Epidermal melanocyte (primary cell): ENCODE data around the gene AFG1L.

Experiments
- DNase-seq: peaks from one replicate; pipeline ENCODE4 v3.0.0; 2011; ENCODE audit warnings: low spot score; ENCODE audit not compliant: insufficient read length

AFG1L gene

DNA sequence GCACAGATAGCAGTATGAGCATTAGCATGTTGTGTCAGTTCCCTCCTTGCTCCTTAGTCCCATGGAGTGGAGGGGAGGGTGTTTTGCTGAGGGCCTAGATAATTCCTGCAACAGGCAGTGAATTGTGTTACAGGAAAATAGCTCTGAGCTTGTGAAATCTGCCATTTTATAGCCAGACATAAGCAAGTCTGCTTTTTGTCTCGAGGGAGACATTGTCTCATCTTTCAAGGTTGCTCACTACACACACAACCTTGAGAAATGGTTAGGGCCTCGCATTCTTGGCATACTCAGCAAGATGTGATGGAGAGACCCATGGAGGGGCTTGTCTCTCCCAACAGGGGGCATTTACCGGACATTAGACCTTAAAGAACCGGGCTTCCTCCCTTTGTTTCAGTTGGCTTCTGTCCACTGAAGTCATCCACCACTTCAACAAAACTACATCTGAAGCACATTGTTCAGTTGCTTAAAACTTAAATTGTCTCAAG, 157.9 kb downstream of the AFG1L start:
- no peak for DNase-seq

DNA sequence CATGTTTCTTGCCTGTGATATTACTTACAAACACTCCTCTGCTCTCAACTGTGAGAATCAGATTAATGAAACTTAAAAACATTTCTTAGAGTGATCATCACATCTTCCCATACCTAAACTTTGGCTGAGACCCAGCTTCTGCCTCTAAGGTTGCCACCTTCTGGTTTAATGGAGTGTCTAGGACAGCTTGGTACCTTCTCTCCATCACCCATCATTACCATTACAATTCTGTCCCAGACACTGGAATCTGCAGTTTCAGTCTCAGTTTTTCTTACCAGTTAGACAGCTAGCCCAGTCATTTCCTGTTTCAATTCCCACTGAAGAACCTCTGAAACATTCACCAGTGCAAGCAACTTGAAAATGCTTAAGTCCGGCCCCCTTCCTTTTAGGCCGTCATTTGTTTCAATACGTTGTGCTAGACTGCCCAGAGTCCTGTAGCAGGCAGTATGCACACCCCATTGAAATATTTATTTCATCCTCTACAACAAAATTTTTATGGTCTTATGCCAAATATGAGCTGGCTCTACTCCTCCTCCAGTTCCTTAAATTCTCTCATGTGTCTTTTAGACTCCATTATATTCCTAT, 158.8 kb downstream of the AFG1L start:
- DNase-seq: no peak

DNA sequence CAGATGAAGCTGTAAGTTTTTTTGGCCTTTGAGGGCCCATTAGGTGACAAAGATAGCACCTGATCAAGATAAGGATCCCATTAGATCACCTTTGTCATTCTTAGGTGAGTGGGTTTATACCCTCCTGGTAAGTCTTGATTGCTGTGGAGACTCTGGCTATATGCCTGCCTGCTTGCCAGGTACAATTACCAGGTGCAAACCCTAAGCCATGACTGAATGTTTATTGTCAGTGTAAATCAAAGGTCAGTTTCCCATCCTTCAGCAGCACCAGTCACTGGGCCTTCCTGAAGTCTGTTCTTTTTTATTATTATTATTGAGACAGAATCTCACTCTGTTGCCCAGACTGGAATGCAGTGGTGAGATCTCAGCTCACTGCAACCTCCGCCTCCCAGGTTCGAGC, 159.5 kb downstream of the AFG1L start:
- no peak for DNase-seq

DNA sequence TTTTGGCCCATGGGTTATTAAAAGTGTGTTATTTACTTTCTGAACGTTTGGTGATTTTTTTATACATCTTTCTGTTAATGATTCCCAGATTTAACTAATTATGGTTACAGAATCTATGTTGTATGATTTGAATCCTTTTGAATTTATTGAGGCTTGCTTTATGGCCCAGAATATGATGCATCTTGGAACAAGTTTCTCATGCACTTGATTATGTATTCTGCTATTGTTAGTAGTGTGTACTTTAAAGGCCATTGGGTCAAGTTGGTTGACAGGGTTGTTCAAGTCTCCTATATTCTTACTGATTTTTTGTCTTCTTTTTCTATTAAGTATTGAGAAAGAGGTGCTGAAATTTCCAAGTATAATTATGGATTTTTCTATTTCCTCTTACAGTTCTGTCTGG, 160.8 kb downstream of the AFG1L start:
- DNase-seq: no peak

DNA sequence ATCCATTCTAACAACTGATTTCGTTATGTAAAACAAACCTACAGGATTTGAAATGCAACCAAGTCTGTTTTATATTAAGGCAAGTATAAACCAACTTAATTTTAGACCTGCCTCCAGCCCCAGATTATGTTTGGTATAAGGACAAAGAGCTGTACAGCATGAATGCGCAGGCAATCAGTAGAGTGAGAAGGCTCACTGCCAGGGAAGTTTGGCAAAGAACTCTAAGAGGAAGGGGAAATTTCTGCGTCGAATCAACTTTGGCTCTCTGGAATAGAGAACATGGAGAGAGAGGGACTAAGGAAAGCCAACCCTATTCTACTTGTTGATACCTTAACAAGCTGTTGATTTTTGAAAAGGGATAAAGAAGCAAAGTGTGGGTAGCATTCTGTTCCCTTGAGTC, 168.9 kb downstream of the AFG1L start:
- DNase-seq: no peak

DNA sequence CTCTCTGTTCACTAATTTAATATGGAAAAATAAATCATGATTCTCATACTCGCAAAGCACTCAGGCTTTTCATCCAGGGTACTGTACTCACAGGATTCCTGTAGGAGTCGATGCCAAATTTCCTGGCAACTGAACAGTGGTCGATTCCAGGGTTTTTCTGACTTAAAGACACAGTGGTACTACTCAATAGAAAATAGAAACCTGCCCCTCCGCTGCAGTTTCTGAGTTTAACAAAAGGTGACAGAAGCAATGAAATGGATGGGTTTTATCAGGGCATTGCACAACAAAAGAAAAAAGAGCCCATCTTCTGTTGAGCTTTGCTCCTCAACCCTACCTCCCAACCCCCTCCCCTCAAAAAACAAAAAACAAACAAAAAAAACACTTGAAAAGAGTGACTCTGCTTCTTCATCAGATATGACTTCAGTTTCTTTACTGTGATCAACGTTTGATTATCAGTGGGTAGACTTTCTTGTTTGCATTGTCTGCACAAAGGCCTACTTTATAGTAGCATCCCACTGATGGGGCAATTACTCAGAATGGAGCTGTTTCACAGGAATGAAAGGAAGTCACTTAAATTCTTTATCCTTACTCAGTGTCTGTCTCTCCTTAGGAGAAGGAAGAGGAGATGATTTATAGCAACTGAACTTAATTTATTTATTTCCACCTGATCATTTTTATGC, 169.7 kb downstream of the AFG1L start:
- no peak for DNase-seq

DNA sequence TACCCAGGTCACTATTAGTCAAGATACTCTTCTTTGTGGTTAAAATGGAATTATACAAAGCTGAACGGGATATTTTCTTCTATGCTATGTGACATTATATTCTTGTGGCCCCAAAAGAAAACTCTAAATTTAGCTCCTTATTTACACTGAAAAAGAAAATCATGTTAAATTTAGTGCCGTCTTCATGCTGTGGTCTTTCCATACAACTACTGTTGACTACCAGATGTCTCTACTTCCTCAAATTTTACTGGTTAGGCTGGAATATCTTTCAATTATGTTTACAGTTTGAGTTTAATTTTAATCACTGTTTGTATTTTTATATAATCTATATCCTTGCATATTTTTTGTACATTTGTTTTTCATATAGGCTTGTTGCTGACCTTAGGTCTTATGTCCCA, 170.2 kb downstream of the AFG1L start:
- no peak for DNase-seq

DNA sequence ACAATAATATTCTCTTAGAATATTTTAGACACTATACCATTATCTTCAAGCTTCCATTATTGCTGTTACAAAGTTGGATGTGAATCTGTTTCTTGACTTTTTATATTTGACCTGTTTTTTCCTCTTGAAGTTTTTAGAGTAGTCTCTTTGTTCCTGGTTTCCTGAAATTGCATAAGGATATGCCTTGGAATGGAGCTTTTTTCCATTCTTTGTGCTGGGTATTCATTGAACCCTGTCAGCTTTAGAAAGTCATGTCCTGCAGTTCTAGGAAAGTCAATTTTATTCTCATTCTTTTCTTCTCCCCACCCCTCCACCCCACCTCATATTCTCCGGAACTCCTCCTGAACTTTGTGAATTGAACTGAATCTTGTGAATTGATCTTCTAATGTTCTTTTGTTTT, 173.5 kb downstream of the AFG1L start:
- no peak for DNase-seq

DNA sequence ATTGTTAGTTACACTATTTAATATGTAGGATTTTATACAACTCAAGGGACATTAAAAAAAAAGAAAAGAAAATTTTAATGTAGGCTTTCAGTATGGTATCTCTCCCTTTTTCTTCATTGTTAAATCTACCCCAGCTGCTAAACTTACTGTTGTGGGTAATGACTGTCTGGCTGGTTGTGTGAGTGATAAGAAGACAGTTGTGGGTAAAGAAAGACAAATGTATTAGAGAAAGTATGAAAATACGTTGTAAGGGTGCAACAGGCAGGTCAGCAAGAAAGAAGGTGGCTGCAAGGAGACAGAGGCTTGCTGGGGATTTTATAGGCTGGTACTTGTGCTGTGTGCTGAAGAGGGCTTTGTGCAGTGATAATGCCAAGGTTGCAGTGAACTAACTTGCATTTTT, 174.5 kb downstream of the AFG1L start:
- DNase-seq: no peak

DNA sequence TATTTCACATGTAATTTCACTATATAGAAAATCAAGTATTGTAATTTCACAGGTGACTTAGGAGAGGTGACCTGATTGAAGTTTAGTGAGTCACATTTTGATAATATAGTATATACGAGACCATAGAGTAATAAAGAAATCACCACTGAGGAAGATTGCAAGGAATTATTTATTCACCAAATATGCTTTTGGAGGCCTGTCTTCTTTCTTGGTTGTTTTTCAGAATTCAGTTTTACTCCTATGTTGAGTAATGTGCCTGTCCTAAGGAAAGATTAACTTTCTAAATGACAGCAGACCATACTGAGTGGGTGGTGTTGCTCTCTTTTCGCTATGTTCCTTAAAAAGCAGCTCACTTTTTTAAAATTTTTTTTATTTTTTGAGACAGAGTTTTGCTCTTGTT, 178.3 kb downstream of the AFG1L start:
- DNase-seq: no peak

DNA sequence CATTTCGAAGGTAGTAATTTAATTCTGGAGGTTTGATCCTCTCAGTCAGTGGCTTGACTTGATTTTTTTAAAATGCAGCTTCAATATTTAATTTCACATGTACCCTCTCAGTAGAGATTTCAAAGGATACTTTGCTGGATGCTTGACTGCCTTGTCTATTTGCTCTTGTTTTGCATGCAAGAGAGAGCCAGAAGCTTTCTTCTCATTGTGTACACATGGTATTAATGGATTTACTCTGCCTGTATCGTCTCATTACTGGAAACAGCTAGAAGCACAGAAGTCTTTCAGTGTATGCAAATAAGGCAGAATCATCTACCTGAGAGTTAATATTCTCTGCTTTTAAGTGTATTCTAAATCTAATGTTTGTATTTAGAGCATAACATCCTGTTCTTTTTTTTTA, 181.5 kb downstream of the AFG1L start:
- DNase-seq: no peak

DNA sequence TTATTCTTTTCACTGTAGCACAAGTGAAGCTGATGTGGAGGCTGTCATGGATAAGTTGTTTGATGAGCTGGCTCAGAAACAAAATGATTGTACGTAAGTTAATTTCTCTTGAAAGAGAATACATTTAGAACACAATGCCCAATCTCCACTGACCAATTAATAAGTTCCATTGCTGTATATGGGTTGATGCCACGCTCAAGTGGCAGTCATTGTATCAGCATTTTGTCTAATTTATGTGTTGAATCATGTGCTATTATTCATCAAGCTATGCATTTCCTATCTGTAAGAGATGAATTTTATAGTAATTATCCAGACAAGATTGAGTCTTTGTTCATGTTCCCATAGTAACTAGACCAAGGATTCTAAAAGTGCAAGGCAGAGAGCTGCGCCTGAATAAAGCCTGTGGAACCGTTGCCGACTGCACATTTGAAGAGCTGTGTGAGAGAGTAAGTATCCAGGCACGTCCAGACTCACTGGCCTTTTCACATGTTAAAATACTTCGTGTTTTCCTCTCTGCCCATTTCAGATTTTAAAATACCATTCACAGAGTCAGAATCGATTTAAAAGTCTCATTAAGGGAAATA, 182.1 kb downstream of the AFG1L start:
- DNase-seq: no peak

DNA sequence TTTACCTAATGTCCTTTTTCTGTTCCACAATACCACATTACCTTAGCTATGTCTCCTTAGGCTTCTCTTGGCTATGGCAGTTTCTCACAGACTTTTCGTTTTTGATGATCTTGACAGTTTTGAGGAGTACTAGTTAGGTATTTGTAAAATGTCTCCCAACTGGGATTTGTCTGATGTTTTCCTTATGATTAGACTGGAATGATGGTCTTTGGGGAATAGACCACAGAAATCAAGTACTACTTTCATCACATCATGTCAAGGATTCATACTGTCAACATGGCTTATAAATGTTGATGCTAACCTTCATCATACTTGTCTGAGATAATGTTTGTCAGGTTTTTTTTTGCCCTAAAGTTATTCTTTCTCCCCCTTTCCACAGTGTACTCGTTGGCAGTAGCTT, 187.7 kb downstream of the AFG1L start:
- no peak for DNase-seq

DNA sequence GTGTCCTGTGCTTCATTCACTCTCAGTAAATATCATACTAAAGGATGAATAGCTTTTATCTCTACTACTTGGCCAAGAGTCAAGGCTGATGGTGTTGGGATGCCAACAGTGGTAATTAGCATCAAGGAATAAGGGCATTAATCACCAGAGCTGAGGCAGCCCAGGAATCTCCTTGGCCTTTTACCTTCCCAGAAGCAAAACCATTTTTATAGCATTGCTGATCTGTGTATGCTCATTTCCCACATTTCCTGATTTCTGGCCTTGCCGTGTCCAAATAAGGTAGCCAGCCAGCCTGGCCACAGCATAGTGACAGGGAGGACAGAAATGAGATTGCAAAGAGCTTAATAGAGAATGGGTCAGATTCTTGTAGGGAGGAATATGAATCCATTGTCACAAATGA, 189.2 kb downstream of the AFG1L start:
- DNase-seq: no peak

DNA sequence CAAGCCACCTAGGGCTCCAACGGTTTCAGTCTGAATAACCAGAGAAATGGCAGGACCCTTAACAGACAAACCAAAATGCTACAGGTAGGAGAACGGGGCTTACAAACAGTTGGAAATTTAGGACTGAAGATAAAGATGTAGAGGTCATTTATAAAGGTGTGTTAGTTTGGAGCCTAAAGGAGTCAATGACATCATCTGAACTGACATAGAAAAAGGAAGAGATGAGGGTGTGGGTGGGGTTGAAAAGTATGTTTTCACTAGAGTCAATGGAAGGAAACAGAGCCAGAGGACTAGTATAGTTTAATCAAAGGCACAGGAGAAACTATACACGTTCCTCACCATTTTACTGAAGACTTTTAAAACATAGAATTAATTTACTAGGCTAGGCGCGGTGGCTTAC, 194.8 kb downstream of the AFG1L start:
- no peak for DNase-seq

DNA sequence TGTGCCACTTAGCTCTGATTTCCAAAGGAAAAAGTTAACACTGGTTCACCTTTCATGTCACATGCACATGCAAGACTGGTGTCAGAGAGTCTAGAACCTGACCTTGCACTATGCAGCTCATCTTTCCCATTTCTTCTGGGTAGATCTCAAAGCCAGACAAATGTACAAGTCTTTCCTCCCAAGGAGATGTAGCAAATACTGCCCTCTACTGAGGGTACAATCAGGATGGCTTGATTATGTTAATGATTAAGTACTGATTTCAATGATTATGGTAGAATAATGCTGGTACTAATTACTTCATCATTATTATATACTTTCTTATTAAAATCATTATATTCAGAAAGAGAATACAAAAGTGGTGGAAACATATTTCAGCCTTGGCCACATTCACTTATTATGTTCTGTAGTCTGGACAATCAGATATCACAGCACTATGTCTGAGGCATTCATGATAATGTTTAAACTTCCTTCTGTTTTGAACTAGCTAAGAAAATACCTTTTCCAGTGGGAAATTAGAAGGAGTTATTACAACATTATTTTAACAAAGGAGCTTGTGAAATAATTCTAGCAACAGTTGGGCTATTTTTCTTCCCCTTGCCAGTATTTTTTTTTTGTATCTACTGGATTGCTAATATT, 197.4 kb downstream of the AFG1L start:
- DNase-seq: peak; percentile 49

DNA sequence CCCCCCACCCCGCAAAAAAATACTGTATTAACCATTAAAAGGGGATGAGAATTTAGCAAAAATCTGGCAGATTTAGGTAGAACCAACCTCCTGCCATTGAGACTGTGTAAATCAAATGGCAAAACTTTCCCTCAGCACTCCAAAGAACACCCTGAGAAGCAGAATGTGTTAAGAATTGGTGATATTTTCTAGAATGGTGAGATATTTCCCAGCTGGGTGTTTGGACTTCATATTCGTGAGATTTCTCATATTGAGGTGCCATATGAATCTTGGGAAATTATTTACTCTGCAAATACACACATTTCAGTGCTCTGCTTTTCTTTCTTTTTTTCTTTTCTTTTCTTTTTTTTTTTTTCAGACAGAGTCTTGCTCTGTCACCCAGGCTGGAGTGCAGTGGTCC, 199.6 kb downstream of the AFG1L start:
- no peak for DNase-seq

DNA sequence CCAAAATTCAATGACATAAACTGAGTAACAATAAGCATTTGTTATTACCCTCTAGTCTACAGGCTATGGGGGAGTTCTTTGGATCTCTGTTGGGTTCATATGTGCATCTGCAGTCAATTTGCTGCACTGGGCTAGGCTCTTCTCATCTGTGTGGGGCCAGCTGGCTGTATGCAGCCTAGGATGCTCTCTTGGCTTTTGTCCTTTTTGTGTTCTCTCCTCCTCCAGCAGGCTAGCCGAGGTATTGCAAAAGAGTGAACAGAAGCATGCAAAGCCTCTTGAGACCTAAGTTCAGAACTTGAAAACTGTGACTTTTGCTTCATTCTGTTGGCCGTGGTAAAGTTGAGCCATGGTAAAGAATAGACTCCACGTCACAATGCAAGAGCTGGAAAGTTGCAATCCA, 203.0 kb downstream of the AFG1L start:
- DNase-seq: no peak

DNA sequence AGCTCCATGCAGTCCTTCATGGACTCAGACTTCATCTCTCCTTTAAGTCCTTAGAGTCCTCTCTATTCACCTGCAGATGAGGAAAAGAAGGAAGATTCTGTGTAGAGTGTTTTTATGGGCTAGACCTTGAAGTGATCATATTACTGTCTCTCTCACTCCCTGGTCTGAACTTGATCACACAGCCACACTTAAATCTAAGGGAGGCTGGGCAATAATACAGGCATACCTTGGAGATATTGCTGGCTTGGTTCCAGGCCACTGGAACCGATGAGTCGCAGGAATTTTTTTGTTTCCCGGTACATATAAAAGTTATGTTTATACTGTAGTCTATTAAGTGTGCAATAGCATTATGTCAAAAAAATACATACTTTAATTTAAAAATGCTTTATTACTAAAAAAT, 206.7 kb downstream of the AFG1L start:
- no peak for DNase-seq

DNA sequence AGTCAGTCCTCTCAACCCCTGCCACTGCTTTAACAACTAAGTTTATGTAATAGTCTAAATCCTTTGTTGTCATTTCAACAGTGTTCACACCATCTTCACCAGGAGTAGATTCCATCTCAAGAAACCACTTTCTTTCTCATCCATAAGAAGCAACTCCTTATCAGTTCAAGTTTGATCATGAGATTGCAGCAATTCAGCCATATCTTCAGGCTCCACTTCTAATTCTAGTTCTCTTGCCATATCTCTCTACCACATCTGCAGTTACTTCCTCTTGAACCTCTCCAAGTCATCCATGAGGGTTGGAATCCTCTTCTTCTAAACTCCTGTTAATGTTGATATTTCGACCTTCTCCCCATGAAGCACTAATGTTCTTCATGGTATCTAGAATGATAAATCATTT, 208.0 kb downstream of the AFG1L start:
- DNase-seq: no peak

DNA sequence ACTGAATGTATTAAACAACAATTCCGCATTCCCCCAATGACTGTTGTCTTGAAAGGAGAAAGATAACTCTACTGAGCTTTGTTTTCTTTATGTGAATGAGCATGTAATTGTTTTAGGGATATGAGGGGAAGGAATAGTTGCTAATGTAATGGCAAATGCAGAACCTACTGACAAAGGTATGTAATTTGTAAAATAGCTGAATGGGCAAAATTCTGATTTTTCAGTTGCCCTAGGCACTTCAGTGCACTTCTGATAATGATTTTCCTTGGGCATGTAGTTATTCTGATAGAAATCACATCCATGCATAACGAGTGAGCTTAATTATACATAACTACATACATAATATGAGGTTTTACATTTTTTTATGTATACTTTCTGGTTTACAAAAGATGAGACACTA, 212.5 kb downstream of the AFG1L start:
- DNase-seq: no peak

DNA sequence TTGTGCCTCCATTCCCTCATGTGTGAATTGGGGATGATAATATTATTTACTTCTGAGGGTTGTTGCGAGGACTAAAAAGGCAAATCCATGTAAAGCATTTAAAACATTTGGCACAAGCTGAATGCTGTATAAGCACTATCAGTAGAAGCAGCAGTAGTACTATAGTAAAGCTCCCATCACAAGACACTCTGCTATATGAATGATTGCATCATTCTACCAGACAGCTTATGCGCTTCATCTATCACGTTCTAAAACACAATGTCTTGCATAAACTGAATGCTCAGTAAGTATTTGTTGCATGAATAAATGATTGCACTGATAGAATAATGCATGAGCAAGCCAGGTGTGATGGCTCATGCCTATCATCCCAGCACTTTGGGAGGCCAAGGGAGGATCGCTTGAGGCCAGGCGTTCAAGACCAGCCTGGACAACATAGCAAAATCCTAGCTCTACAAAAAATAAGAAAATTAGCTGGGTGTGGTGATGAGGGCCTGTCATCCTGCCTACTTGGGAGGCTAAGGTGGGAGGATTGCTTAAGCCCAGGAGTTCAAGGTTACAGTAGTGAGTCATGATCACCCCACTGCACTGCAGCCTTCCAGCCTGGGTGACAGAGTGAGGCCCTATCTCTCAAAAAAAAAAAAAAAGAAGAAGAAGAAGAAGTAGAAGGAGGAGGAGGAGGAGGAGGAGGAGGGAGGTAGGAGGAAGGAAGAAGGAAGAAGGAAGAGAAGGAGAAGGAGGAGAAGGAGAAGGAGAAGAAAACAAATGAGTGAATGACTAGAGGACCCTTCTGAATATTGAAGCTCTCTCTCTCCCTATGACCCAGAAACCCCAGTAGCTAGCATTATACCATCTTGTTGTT, 215.8 kb downstream of the AFG1L start:
- no peak for DNase-seq
